C1 segment of cervical spinal cord (tissue), 14 donors: Measurements from ENCODE around the gene CDH13.

Source experiments
- DNase-seq, 14 donors: peaks; one replicate each; lab custom pipeline; 2025; lab: John Stamatoyannopoulos, UW

CDH13 gene

GRCh38 chr16:83711069-83711468 lies 1084.3 kb downstream of the CDH13 start:
- no peak for DNase-seq

- DNase-seq = no peak
These were observed 1086.8 kb downstream of the CDH13 start for GRCh38 chr16:83713597-83713996.

GRCh38 chr16:83714286-83714685 lies 1087.5 kb downstream of the CDH13 start:
- DNase-seq = no peak

- DNase-seq = no peak
These were observed 1088.6 kb downstream of the CDH13 start for GRCh38 chr16:83715217-83715920.

DNA sequence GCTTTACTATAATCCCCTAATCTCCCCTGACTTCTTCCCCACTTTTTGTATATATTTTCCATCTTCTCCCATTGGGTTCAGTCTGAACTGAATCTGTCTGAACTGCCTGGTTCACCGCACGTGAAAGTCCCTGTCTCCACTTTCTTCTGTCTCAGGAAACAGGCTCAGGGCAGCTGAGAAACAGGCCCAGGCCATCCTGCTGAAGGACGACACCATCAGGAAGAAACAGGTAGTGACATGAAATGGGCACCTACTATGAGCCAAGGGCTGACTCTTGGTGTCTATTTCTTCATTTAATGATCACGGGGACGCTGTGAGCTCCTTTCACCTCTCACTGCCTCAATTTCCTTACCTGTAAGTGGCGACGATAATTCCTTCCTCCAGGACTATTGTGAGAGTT lies 1090.5 kb downstream of the CDH13 start:
- DNase-seq = no peak

DNA sequence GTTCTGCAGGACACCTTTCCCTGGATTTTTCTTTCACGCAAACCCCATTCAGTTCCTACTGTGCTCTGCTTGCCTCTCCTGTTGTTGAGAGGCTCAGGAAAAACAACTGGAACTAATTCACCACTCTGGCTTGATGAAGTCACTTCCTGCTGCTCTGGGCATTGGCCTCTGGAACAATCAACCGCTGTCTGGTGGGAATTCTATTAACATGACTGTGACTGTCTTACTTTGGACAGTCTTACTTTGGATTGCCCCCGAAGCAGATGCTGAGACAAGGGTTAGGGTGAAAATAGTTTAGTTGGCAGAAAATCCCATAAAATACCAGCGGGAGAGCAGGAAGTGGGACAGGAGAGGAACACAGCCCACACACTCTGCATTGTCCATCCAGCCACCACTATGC lies 1091.0 kb downstream of the CDH13 start:
- peak in 5 of 14 donors; percentile 3 to 23 (median 9) for DNase-seq

DNA sequence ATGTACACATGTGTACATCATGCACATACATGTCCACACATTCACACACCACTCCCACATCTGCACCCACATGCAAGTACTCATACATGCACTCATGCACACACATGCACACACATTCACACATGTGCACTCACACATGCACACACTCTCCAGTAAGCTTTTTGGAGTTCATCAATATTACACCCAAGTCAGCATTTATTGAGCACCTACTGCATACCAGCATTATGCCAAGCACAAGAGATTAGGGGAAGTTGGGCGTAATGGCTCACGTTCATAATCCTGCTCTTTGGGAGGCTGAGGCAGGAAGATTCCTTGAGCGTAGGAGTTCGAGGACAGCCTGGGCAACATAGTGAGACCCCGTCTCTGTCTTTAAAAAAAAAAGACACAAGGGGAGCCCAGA lies 1093.4 kb downstream of the CDH13 start:
- no peak for DNase-seq

- DNase-seq = no peak
These were observed 1094.2 kb downstream of the CDH13 start for GRCh38 chr16:83720981-83721380.

- DNase-seq = no peak
These were observed 1094.9 kb downstream of the CDH13 start for GRCh38 chr16:83721676-83722075.

GRCh38 chr16:83722456-83723183 lies 1095.9 kb downstream of the CDH13 start:
- no peak for DNase-seq

DNA sequence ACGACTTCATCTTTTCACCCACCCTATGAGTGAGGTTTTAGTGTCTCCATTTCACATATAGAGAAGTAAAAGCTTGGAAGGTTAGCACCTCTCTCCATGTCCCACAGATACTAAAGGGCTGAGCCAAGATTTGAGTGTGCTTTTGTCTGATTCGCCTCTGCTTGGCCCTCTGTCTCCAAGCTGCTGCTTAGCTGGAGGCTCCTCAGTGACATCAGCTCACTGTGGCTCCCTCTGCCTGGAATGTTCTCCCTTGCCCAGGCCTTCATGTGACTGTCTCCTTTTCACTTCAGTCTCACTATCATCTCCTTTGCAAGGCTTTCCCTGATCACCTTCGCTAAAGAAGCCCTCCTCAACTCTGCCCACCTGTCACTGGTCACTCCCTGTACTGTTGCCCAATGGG lies 1096.5 kb downstream of the CDH13 start:
- DNase-seq = no peak

GRCh38 chr16:83723901-83724300 lies 1097.1 kb downstream of the CDH13 start:
- DNase-seq = no peak

DNA sequence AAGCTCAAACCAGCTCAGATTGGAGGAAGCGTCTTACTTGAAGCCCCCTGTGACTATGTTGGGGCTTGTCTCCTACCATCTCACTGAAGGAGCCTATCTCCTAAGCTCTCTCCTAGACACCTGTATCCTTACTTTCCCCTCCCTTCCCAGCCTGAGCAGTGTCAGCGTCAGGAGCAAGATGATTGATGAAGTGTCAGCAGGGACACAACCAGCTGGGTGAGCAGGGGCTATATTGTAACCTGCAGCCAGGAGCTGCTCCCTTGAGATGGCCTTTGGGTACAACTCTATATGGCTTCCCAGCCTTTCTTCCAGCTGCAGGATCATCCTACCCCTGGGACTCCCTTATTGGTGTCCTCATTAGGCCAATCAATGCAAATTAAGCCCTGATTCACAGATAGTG lies 1097.8 kb downstream of the CDH13 start:
- DNase-seq = no peak

GRCh38 chr16:83725313-83725712 lies 1098.5 kb downstream of the CDH13 start:
- DNase-seq = no peak

DNA sequence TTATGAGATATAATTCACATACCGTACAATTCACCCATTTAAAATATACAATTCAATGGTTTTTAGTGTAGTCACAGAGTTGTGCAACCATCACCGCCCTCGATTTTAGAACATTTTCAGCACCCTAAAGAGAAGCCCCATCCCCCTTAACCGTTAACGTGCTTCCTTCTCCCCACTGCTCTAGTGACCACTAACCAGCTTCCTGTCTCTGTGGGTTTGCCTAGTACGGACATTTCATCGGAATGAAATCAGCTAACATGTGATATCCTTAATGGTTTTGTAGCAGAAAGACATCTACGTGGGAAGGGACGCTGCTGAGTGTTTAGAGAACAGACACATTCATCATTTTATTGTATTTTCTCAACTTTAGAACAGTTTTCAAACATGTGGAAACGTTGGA lies 1100.2 kb downstream of the CDH13 start:
- DNase-seq = no peak

DNA sequence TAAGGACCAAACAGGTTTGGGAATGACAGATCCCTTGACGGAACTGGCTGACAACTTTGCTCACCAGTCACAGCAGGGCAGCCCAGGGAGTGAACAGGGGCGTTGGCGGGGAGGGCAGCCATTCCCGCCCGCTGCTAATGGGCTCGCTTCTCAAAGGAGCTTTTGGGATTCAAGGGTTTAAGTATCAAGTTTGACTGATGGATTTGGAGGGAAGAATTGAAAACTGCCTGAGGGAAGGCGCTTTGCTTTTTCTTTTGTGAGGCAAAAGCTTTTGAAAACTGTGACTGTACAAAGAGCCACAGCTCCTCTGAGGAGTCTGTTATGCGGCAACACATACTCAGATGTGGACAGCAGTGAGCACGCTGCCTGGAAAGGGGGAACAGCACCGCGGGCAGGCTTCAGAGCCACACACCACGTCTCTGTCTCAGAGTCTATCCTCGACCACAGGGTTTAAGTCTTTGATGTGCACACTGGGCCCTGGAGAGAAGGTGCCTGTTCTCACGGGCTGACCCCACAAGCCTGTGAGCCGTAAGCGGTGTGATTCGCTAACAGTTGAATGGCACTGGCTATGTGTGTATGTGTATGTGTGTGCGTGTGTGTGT lies 1101.1 kb downstream of the CDH13 start:
- DNase-seq = no peak

DNA sequence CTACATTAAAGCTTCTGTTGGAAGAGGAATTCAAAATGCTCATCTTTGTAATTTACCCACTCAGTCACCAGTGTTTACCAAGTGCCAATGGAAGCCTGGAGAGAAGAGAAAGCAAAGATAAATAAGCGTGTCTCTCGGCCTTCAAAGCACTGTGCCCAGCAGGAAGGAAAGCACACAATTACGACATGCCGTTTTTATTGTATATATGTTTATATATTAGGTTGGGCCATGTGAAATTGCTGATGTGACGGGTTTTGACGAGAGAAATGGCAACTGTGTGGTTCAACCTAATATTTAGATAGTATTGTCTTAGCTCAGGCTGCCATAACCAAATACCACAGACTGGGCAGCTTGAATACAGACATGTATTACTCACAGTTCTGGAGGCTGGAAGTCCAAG lies 1101.7 kb downstream of the CDH13 start:
- no peak for DNase-seq

DNA sequence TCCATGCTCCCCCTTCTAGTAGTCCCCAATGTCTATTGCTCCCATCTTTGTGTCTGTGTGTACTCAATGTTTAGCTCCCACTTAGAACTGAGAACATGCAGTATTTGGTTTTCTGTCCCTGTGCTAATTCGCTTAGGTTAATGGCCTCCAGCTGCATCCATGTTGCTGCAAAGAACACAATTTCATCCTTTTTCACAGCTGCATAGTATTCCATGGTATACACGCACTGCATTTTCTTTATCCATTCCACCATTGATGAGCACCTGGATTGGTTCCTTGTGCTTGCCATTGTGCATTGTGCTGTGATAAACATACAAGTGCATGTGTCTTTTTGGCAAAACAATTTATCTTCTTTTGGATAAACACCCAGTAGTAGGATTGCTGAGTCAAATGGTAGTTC lies 1104.0 kb downstream of the CDH13 start:
- DNase-seq = no peak

DNA sequence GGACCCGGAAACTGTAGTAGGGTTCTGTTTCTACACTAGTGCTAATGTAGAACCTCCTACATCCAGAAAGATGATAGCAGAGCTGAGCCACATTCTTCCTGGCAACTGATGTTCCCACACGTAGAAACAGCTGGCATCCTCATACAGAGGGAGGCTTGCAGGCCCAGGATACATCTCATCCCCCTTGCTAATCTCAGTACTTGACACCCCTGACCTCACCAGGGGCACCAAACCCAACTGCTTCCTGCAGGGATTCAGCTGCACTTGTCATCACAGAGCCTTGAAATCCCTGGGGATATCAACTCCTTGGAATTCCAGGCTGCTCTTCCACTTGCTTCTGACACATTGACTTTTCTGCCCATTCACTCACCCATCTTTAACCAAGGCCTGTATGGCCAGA lies 1105.8 kb downstream of the CDH13 start:
- no peak for DNase-seq

DNA sequence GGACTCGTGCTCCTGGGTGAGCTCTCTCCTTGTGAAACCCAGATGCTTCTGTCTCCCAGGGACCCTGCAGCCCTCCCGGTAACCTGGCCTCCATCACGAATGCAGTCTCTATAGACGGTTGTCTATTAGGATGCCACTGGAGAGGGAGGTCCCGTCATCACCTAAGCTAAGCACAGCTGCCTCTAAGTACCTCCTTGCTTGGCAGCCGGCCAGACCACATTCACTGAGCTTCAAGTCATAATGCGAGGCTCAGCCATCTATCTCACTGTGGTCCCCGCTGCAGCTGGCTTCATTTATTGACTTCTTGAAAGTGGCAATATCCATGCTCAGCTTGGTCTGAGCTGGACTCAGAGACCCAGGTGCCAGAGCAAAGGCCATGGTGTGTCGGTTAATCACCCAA lies 1106.5 kb downstream of the CDH13 start:
- no peak for DNase-seq

GRCh38 chr16:83734136-83734535 lies 1107.4 kb downstream of the CDH13 start:
- DNase-seq = no peak

GRCh38 chr16:83737729-83738354 lies 1111.1 kb downstream of the CDH13 start:
- DNase-seq = no peak
